HG03045 (cell line): Measurements from ENCODE around the gene GJA1.

Source experiments
- ATAC-seq: cut with Tn5 transposase; IDR thresholded peaks from one replicate; pipeline ENCODE4 v1.9.1; 2021; ENCODE audit warnings: mild to moderate bottlenecking, moderate library complexity; ENCODE audit not compliant: unreplicated experiment

The GJA1 gene

DNA sequence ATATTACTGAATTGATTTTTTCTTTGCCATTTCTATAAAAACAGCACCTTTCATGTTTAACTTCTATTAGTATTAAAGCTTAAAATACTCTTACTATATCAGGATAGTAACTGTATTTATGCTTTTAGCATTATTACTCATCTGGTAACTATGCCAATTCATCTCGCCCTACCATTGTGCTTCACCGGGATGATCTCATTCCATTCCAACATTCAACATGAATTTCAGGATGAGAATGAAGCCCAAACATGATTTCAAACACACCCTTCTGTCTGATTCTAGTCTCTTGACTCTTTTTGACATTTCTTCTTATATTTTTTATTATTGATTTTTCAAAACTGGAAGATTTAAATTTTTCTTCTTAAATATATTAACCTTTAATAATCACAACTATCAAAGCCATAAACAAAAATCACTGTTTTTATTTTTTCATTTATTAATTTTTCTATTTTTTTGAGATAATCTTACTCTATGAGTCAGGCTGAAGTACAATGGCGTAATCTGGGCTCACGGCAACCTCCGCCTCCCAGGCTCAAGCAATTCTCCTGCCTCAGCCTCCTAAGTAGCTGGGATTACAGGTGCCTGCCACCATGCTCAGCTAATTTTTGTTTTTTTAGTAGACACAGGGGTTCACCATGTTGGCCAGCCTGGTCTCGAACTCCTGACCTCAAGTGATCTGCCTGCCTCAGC, 46.7 kb downstream of the GJA1 start:
- ATAC-seq: no peak

DNA sequence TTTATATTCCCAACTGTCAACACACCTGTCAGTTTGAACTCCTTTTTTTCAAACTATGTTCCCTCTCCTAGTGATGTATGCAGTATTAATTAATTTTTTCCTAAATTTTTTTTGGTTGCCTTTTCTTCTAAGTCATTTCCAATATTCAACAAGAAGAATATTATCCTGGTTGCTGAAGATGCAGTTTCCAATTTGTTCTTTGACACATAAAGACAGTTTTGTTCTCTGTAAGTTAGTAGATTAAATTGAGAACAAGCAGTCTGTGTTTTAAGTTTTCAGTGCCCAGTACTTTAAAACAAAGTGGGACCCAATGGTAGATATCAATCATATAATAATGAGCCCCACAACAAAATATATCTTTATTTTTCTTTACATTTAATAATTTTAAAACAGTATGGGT, 47.3 kb downstream of the GJA1 start:
- ATAC-seq: no peak

DNA sequence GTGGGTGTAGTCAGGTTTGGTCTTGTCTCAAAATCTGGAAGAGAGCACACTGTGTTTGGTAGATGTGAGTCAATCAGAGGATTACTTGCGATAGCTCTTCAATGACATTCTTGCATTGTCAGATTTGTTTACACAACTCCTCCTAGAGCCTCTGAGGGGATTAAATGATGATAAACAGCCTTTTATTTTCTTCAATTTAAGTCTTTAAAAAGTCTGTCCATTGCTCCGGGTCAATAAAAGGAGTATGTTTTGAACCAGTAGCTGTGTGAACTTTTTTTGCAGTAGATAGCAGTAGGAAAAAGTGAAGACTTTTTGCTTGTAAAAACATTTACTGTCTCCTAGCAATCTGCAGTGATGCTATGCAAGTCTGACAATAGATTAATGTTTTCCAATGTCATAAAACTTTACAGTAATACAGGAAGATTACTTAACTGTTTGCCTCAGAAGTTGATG, 49.9 kb downstream of the GJA1 start:
- no peak for ATAC-seq

DNA sequence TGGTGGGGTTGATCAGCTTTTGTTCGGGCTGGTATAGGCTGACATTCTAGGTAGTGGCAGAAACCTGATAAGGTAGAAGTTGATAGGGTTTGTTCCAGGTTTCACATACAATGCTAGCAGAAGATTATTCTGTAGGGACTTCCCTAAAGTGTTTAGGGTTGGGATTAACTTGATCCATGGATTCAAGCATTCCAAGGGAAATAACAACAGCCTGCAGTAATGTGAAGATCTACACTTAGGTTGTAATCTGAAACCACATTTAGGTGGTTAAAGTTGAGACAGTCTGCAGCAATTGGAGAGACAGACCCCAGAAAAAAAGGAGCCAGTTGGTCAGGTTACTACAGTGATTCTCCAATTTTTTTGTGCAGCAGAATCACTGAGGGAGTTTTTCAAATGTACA, 56.1 kb downstream of the GJA1 start:
- ATAC-seq: no peak

DNA sequence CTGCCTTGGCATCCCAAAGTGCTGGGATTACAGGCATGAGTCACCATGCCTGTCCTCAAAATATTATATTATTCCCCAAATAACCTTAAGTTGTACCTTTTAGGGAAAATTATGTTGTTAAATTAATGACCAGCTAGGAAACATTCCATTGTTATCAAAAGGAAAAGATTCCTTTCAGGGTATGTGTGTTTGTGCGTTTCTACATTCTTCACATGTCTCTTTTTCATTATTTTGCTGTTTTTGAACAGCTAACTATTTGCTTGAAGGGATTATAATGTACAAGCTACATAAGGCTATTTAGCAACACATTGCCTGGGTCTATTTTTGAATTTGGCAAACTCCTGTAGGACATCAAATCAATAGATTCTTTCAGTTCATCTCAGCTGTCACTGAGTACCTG, 57.1 kb downstream of the GJA1 start:
- no peak for ATAC-seq

DNA sequence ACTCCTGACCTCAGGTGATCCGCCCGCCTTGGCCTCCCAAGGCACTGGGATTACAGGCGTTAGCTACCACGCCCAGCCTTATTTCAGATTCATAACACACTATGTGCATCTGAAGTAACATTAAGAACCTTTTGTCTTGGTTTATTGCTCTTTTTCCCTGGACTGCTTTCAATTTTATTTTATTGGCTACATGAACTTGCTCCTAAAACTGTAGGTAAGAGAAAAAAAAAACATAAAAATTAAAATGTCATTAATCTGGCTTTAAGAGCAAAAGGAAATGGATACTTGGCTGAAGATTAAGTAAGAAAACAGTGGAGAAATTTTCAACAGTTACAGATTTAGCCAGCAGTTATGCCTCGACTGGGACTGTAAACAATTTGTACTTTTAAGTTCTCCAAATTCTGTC, 62.5 kb downstream of the GJA1 start:
- ATAC-seq: no peak

DNA sequence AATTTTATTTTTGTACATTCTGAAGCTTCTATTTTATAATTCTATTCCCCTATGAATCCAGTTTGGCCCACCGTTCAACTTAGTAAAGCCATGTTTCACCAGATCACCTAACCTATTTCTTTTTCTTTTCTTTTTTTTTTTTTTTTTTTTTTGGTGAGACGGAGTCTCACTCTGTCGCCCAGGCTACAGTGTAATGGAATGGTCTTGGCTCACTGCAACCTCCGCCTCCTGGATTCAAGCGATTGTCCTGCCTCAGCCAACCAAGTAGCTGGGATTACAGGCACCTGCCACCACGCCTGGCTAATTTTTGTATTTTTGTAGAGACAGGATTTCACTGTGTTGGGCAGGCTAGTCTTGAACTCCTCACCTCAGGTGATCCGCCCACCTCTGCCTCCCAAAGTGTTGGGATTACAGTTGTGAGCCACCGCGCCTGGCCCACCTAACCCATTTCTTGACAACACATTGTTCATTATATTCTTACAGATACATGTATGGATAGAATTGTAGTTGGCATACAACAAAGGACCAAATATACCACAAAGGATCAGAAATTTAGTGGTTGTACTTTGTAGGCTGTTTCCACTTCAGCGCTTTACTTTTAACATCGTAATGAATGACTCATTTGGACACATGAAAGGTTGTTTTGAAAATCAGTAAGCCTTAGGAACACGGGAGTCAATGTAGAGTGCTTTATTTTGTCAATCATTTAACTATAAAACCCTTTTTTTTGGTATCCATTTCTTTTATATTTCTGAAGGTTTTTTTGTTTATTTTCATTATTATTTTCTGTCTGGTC, 63.2 kb downstream of the GJA1 start:
- ATAC-seq: no peak
